Measurements from ENCODE around the gene RBMX. TPM values are rescaled to one million over a fixed set of nuclear protein-coding genes. Genes with fewer than 3 reads are reported as not detected.
"Not testable (repeated sequence)": the region's sequence is repeated elsewhere in the genome, so short reads cannot be mapped to it uniquely, and the experiment has no call there.

The RBMX gene
- 273 and 308 TPM in 2 replicates for total RNA-seq (2014; rRNA removed; shearing (Covaris generic))

DNA sequence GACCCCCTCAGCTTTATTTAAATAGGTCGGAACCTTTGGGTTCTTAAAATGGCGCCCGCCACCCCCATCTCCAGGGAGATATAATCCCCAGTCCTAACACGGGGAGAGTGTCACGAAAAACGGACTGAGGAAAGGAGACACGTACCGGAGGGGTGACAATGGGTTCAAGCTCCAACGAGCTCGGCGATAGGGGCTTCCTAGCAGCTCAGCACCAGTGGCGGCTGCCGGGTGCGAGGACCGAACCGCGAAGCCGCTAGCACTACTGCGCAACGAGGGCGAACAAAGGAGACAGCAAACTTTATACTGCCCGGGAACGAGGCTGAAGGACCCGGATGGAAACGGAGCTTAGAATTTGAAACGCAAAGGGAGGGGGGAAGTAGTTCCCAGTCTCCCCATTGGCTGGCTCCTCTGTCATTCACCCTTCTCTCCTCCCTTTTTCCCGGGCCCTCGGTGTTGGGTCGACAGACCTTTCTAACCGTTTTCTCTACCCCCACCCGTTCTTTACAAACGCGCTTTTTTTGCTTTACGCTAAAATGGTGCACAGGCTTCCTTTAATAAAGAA, at the start of gene RBMX:
Gene RBMX, minus strand, starts transcription at position 274 of the 562 bp plus-strand sequence. CDS start 1,298 bp downstream, outside the sequence.
- DNase-seq (ENCODE audit: low read depth) = peak; percentile 90

DNA sequence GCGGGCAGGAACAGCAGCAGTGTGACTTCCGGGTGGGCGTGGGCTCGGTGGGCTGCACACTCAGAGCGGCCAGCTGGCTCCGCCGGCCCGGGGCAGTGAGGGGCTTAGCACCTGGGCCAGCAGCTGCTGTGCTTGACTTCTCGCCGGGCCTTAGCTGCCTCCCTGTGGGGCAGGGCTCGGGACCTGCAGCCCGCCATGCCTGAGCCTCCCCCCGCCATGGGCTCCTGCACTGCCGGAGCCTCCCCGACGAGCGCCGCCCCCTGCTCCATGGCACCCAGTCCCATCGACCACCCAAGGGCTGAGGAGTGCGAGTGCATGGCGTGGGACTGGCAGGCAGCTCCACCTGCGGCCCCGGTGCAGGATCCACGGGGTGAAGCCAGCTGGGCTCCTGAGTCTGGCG, 40.9 kb upstream of the RBMX start:
- not testable (repeated sequence) for DNase-seq (ENCODE audit: low read depth)

DNA sequence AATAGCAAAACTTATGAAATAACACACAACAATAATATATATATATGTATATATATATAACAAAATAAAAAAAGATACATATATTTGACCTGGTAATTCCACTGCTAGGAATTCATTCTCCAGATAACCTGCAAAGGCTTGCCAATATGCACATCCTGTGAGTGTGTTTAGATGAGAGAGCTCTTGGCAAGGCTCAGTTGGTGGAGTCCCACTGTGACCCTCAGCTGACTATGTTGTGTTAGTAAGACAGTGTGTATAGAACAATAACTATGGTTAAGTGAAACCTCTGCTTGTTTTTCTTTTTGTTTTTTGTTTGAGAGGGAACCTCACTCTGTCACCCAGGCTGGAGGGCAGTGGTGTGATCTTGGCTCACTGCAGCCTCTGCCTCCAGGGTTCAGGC, 39.5 kb upstream of the RBMX start:
- DNase-seq (ENCODE audit: low read depth) = no peak

DNA sequence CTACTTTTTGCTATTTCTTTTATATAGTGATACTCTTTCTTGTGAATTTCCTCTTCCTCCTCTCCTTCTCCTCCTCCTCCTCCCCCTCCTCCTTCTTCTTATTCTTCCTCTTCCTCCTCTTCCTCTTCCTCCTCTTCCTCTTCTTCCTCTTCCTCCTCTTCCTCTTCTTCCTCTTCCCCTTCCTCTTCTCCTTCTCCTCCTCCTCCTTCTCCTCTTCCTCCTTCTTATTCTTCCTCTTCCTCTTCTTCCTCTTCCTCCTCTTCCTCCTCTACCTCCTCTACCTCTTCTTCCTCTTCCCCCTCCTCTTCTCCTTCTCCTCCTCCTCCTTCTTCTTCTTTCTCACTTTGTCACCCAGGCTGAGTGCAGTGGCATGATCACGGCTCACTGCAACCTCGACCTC, 36.3 kb upstream of the RBMX start:
- DNase-seq (ENCODE audit: low read depth) = no peak

DNA sequence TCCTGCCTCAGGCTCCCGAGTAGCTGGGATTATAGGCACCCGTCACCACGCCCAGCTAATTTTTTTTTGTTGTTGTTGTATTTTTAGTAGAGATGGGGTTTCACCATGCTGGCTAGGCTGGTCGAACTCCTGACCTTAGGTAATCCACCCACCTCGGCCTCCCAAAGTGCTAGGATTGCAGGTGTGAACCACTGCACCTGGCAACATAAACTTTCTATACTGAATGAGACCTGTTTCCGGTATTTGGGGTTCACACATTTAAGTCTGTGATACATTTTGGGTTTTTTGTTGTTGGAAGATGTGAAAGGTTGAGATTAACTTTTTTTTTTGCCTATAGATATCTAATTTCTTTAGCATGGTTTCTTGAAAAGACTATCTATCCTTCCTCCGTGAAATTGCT, 31.1 kb upstream of the RBMX start:
- DNase-seq (ENCODE audit: low read depth) = not testable (repeated sequence)

DNA sequence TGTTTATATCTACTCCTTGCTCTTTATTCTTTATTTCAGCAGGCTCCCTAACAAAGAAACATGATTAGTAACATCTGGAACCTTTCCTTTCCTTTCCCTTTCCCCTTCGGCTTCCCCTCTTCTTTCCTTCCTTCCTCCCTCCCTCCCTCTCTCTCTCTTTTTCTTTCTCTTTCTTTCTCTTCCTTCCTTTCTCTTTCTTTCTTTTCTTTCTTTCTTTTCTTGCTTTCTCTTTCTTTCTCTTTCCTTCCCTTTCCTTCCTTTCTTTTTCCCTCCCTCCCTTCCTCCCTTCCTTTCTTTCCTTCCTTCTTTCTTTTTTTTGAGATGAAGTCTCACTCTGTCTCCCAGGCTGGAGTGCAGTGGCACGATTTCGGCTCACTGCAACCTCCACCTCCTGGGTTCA, 30.7 kb upstream of the RBMX start:
- DNase-seq (ENCODE audit: low read depth) = no peak

DNA sequence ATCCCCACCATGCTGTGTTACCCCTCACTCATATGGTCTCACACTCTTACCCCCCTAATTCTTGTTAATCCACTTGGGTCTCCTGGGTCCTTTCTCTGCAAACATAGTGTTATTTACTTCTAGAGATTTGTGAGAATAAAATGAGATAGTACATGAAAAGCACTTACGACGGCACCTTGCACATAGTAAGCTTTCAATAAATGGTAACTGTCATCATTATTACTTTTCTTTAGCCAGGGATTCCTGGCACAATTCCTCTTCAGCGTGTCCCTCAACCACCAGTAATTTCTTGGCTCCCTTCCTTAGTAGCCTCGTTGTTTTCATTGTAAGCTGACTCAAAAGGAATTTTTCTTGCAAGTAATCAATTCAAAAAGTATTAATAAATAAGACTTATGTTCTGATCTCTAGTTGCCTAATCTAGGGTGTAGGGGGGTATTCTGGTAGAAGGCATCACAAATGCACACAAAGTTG, 30.1 kb upstream of the RBMX start:
- DNase-seq (ENCODE audit: low read depth) = no peak

DNA sequence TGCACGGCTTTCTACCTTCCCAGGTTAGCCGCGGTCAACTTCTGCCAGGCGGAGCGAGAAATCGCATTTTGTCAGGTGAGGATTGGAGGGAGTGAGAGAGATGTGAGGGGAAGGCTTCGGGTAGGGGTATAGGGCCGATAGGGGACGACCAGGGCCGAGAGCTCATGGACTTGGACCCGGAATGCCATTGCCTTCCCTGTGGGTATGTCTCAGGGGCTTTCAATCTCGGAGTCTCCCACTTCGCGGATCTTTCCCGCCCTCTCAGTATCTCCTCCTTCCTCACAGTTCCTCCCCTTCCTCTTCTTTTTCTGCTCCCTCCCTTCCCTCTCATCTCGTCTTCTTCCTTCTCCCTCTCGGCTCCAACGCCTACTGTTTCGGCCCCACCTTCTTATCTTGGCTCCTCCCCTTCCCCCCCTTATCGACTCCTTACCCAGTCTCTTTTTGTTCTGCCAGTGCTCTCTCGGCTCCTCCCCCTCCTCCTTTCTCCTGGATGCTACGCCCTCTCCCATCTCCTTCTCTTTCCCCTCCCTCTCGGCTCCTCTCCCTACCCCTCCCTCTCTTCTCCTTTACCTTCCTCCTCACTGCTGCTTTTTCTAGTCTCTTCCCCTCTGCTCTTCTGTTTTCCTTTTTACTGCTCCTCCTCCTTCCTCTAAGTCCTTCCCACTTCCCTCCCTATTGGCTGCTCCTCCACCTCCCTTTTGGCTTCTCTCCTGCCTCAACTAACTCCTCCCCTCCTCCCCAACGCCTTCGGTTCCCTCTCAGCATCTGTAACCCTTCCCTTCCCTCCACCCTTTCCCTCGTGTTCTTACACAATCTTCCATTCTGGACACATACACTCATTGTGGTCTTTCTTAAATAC, 29.4 kb upstream of the RBMX start:
- DNase-seq (ENCODE audit: low read depth) = peak; percentile 90

DNA sequence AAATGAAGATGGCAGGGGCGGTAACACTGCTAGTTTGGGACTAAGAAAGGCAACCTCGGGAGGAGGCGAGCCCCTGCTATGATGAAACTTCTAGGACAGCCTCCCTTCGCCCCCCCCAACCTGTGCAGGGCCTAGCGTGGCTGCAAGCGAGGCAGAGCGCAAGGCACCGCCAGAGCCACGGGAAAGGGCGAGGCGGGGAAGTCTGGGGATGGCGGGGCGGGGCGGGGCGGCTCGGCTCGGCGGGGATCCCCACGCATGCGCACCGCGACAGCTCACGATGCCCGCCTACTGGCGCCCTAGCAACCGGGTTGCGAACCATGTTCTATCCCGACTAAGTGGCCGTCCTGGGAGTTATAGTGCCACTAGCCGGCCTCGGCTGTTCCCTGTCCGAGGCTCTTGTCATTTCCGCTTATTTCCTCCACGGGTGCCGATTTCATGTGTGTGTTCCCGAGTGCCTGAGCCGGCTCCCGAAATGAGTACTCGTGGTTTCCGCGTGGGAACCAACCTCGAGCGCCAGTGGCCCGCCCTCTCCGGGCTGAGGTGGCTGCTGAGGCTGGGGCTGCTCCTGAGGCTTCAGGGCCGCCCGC, 28.7 kb upstream of the RBMX start:
- peak; percentile 58 for DNase-seq (ENCODE audit: low read depth)

DNA sequence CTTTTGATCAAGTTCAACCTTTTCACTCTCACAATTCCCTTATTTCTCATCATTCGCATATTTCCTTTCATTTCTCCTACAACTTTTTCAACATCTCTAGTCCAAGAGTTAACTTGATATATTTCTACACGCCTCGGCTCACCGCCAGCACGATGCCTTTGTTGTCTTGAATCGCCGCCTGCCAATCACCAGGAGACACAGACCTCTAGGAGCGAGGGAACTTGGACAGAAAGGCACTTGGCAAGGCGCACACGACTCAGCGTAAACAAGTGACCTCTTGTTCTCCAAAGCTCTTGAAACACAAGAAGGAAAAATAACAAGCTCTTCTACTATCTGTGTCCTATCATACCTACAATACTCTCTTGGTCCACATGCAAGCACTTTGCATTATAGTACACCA, 27.1 kb upstream of the RBMX start:
- DNase-seq (ENCODE audit: low read depth) = no peak

DNA sequence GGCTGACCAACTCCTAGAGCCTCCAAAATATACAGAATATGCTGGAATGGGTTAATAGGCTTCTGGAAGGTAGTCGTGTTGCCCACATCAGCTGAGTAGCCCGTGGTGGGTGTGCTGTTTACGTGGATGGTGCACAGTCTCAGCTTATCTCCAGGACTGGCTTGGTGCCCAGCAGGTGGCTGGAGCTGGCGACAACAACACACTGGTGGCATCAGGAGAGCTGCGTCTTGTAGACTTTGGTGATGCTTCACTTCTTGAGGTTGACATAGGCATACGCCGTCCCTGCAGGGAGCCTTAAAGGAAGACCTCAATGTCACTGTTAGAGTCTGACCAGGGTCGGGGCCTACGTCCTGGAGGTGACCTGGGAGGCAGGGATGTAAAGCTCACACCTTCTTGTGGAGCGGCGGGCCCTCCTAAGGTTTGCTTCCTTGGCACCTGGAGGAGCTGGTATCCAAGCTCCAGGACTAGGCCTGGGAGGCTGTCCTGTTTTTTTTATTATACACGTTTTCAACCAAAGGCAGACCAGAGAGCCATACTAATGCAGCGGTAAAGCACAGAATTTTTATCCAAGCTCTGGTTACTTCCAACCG, 26.5 kb upstream of the RBMX start:
- no peak for DNase-seq (ENCODE audit: low read depth)

DNA sequence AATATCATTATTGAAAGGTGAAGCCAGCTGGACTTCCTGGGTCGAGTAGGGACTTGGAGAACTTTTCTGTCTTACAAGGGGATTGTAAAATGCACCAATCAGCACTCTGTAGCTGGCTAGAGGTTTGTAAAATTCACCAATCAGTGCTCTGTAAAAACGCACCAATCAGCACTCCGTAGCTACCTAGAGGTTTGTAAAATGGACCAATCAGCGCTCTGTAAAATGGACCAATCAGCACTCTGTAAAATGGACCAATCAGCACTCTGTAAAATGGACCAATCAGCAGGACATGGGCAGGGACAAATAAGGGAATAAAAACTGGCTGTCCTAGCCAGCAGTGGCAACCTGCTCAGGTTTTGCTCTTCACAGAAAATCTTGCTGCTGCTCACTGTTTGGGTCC, 23.5 kb upstream of the RBMX start:
- not testable (repeated sequence) for DNase-seq (ENCODE audit: low read depth)

DNA sequence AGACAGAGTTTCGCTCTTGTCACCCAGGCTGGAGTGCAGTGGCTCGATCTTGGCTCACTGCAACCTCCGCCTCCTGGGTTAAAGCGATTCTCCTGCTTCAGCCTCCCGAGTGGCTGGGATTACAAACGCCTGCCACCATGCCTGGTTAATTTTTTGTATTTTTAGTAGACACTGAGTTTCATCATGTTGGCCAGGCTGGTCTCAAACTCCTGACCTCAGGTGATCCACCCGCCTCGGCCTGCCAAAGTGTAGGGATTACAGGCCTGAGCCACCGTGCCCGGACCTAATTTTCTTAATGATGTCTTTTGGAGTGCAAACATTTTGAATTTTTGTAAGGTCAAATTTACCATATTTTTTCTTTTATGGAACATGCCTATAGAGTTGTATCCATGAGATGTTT, 19.5 kb upstream of the RBMX start:
- DNase-seq (ENCODE audit: low read depth) = not testable (repeated sequence)

DNA sequence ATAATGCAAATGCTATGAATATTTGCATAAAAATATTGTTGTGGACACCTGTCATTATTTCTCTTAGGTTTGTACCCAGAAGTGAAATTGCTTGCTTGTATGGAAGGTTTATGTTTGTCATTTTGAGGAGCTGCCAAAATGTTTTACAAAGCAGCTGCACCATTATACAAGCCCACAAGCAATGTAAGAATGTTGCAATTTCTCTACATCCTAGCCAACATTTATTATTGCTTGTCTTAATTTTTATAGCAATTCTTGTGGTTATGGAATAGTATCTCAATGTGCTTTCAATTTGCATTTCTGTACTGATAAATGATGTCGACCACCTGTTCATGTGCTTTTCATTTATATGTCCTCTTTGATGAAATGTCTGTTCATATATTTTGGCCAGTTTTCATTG, 18.7 kb upstream of the RBMX start:
- no peak for DNase-seq (ENCODE audit: low read depth)

DNA sequence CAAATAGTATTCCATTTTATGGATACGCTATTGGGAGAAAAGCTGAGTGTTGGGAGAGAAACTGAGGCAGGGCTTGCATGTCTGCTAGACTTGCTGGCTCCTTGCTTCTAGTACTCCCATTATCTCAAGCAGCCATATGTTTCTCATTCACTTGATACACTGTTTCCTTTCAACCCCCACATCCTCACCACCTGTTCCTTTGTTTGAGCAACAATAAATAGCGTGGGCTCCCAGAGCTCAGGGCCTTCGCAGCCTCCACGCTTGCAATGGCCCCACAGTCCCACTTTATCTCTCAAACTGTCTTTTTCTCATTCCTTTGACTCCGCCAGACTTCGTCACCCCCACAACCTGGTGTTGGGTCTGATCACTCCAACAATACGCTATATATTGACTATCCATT, 18.2 kb upstream of the RBMX start:
- DNase-seq (ENCODE audit: low read depth) = not testable (repeated sequence)

DNA sequence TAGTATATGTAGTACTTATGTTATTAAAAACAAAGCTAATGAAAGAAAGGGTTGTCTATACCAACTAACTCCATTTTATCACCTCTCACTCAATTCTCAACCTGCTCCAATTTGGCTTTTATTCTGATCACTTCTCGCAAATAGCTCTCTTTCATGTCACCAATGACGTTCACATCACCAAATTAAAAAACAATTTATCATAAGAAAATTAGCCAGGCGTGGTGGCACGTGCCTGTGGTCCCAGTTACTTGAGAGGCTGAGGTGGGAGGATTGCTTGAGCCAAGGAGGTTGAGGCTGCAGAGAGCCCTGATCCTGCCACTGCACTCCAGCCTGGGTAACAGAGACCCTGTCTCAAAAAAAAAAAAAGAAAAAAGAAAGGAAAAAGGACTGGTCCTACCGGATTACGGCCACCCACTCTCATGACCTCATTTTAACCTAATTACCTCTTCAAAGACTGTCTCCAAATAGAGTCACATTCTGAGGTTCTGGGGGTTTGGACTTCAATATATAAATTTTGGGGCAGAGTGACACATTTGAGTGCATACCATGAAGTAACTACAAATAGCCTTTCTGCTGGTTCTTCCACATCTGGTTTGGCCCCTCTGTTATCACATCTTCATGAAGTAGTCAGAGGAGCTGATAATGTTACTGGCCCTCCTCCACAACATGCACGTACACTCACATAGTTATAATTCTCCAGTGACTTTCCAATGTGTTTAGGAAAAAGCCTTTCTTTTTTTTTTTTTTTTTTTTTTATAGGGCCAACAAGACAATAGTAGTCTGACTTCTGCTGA, 15.8 kb upstream of the RBMX start:
- no peak for DNase-seq (ENCODE audit: low read depth)

DNA sequence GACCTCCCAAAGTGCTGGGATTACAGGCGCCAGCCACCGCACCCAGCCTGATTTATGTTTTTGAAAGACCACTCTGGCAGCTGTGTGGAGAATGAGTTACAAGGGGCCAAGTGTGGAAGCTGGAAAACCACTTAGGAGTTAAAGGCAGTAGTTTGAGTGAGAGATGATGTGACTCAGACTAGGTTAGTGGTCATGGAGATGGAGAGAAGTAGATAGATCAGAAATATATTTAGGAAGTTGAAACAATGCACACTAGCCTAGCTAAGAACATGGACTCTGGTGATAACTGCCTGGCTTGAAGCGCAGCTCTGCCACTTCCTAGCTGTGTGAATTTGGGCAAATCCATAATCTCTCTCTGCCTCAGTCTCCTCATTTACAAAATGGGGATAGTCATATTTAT, 11.9 kb upstream of the RBMX start:
- no peak for DNase-seq (ENCODE audit: low read depth)

DNA sequence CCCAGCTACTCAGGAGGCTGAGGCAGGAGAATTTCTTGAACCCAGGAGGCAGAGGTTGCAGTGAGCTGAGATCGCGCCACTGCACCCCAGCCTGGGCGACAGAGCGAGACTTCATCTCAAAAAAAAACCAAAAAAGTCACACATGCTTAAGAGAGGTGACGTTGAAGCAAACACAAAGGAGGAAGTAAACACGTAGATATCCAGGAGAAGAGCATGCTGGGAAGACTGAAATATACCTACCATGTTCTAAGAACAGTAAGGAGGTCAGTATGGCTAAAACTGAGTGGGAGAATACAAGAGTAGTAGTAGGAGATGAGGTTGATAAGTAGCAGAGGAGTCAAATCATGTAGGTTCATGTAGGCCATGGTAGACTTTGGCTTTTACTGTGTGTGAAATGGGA, 10.1 kb upstream of the RBMX start:
- DNase-seq (ENCODE audit: low read depth) = not testable (repeated sequence)

DNA sequence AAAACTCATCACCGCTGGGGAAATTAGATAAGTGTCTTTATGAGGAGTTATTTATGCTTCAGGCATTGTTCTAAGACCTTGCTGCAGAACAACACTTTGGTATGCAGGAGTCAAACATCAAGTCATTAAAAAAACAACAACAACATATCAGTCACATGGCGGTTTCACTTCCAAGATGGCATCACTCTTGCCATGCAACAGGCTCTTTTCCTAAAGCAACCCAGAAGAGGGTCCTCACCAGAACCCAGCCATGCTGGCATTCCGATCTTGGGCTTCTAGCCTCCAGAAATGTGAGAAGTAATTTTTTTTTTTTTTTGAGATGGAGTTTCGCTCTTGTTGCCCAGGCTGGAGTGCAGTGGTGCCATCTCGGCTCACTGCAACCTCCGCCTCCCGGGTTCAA, 8.7 kb upstream of the RBMX start:
- DNase-seq (ENCODE audit: low read depth) = no peak

DNA sequence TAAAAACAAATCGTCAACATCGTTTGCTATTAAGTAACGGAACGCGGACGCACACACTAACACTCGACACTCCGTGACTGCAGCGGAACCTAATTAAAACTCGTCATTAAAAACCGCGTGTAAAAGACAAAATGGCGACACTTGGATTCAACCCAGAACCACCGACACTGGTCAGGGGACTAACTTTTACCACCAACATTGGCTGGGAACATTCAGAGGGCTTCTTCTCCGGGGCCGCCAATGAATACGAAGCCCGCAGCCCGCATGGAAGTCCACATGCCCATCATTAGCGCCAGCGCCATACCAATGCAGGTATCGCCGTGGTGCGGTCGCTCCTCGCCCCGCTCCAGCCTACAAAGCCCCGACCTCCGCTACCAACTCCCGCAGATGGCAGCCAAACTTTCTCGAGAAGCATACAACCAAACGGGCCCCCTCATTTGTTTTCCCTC, 498 bp downstream of the RBMX start:
- peak; percentile 10 for DNase-seq (ENCODE audit: low read depth)

DNA sequence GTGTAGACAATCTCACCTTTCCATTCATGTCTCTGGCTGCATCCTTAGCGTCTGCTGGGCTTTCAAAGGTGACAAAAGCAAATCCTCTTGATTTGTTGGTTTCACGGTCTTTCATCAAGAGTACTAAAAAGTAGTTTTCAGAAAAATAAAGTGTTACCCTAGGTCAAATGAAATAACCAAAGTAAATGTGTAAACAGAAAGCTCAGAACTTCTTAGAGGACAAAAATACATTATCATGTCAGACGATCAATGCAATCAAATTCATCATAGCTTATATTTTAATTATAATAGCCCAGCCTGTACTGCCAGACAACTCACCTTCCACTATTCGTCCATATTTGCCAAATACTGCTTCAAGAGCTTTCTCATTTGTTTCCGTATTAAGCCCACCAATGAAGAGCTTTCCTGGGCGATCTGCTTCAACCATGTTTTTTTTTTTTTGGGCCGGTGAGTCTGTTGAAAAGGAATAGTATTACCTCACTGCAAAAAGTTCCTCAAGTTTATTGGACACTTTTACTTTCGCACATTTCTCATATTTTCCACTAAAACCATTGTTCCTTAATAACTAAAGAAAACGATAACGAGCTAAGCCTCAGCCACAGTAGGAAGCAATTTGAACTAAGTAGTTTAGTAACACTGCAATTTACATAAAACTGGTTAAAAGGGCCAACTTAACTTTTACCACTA, 1.4 kb downstream of the RBMX start:
- DNase-seq (ENCODE audit: low read depth) = no peak
